A549 (cell line): ENCODE results near the gene SLC22A31. TPM values are rescaled to one million over a fixed set of nuclear protein-coding genes. Genes with fewer than 3 reads are reported as not detected.

Experiments
- ATAC-seq, 2 experiments: fragments of 200-7000 bp in 1 of 2; fragments of >200 bp in 1 of 2; cut with Nextera tagmentation in 1 of 2; cut with Tn5 transposase in 1 of 2; 3 replicates each; pipeline versions ENCODE4 v1.8.0 to v1.9.1; 2018 to 2020; ENCODE audit warnings: mild to moderate bottlenecking in 1 of 2, moderate library complexity in 1 of 2
- CTCF ChIA-PET: fragments of 300-600 bp; sonication (Branson Sonifier 250); formaldehyde crosslinking; extraction: SDS; loops from one replicate; lab custom pipeline; 2021; ENCODE audit warnings: antibody characterized with exemption, inconsistent platforms; lab: Yijun Ruan, JAX
- POLR2A ChIA-PET: fragments of 350-600 bp; formaldehyde crosslinking; extraction: SDS; loops from one replicate; lab custom pipeline; 2021; ENCODE audit warnings: antibody characterized with exemption, inconsistent platforms; lab: Yijun Ruan, JAX
- DNase-seq, 2 experiments: peaks; one replicate each; pipeline versions ENCODE4 v3.0.0 to v3.0.0-alpha.2; 2011 to 2016; ENCODE audit warnings: low read depth in 1 of 2, low spot score in 1 of 2
- FAIRE-seq: peaks from 2 replicates; lab custom pipeline; 2011; peaks lifted over from hg19 to GRCh38; lab: Jason Lieb, UNC
- H3K27ac ChIP-seq, 2 experiments: fragments of >200 bp; sonication (Bioruptor Twin); formaldehyde crosslinking; 3 replicates each; pipeline ENCODE4 v1.5.1; 2016 to 2017
- H3K4me1 ChIP-seq: fragments of >200 bp; sonication (Bioruptor Twin); formaldehyde crosslinking; 3 replicates; pipeline ENCODE4 v1.6.1; 2016
- H3K4me2 ChIP-seq: fragments of >200 bp; sonication (Bioruptor Twin); formaldehyde crosslinking; 3 replicates; pipeline ENCODE4 v1.6.1; 2016
- H3K4me3 ChIP-seq: fragments of >200 bp; sonication (Bioruptor Twin); formaldehyde crosslinking; 3 replicates; pipeline ENCODE4 v1.5.1; 2016
- H3K9me3 ChIP-seq: fragments of >200 bp; sonication (Bioruptor Twin); formaldehyde crosslinking; 3 replicates; pipeline ENCODE4 v1.6.1; 2016
- BCL3 ChIP-seq: fragments of >200 bp; sonication (Bioruptor Twin); formaldehyde crosslinking; IDR thresholded peaks from 3 replicates; pipeline ENCODE4 v1.6.1; 2016
- CHD4 ChIP-seq: fragments of 200-600 bp; sonication (generic); IDR thresholded peaks from 2 replicates; pipeline ENCODE4 v1.6.1; 2016; ENCODE audit warnings: antibody characterized with exemption, mild to moderate bottlenecking, borderline replicate concordance
- E2F6 ChIP-seq: IDR thresholded peaks from 2 replicates; pipeline ENCODE4 v1.6.1; 2012; ENCODE audit warnings: low read depth, borderline replicate concordance
- EHF ChIP-seq: fragments of 250-450 bp; sonication (Bioruptor Pico); IDR thresholded peaks from 2 replicates; pipeline ENCODE4 v1.5.0; 2020; ENCODE audit warnings: mild to moderate bottlenecking
- ESRRA ChIP-seq: fragments of 150-350 bp; IDR thresholded peaks from 2 replicates; pipeline ENCODE4 v1.6.1; 2014; ENCODE audit warnings: mild to moderate bottlenecking, low read length, borderline replicate concordance
- FOXS1 ChIP-seq: fragments of 250-450 bp; sonication (Bioruptor Pico); IDR thresholded peaks from 2 replicates; pipeline ENCODE4 v1.5.0; 2020; ENCODE audit warnings: mild to moderate bottlenecking, moderate library complexity
- GATA3 ChIP-seq: IDR thresholded peaks from 2 replicates; pipeline ENCODE4 v1.6.1; 2012; ENCODE audit warnings: borderline replicate concordance
- HDAC2 ChIP-seq: fragments of 200-600 bp; sonication (generic); IDR thresholded peaks from 2 replicates; pipeline ENCODE4 v1.6.1; 2016
- JUN ChIP-seq, 2 experiments: fragments of >200 bp; sonication (Bioruptor Twin); formaldehyde crosslinking; IDR thresholded peaks; 2 replicates in 1 of 2; 3 replicates in 1 of 2; pipeline ENCODE4 v1.6.1; 2016 to 2017
- MAX ChIP-seq: IDR thresholded peaks from 2 replicates; pipeline ENCODE4 v1.6.1; 2012
- MAZ ChIP-seq: fragments of 150-350 bp; IDR thresholded peaks from 2 replicates; pipeline ENCODE4 v1.6.1; 2014; ENCODE audit warnings: antibody characterized with exemption, low read depth, low read length, borderline replicate concordance
- NR3C1 ChIP-seq: fragments of >200 bp; sonication (Bioruptor Twin); formaldehyde crosslinking; IDR thresholded peaks from 3 replicates; pipeline ENCODE4 v1.6.1; 2017
- PHF8 ChIP-seq: fragments of 200-600 bp; sonication (generic); IDR thresholded peaks from 2 replicates; pipeline ENCODE4 v1.6.1; 2016; ENCODE audit warnings: low read depth, mild to moderate bottlenecking, antibody characterized with exemption, moderate library complexity, borderline replicate concordance
- POLR2A ChIP-seq: IDR thresholded peaks from 2 replicates; pipeline ENCODE4 v1.6.1; 2012; ENCODE audit warnings: mild to moderate bottlenecking, low read length
- RAD21 ChIP-seq, 2 experiments: fragments of >200 bp in 1 of 2; sonication (Bioruptor Twin) in 1 of 2; formaldehyde crosslinking in 1 of 2; IDR thresholded peaks in 1 of 2; conservative IDR thresholded peaks in 1 of 2; 2 replicates in 1 of 2; 3 replicates in 1 of 2; pipeline ENCODE4 v1.6.1; 2012 to 2018; ENCODE audit warnings: inconsistent platforms in 1 of 2
- SMC3 ChIP-seq: fragments of >200 bp; sonication (Bioruptor Twin); formaldehyde crosslinking; IDR thresholded peaks from 3 replicates; pipeline ENCODE4 v1.6.1; 2018; ENCODE audit warnings: inconsistent platforms
- WGBS: methylation state at CpG from one replicate; pipeline ENCODE4 v1.1.6; 2017; ENCODE audit errors: missing lambda C conversion rate; 5-methylcytosine and 5-hydroxymethylcytosine counted together
- polyA plus RNA-seq, 4 experiments: library from polyadenylated mRNA; depleted of rRNA in 3 of 4; stranded (reverse); fragments of >200 nt; fragmentation: RNase III in 1 of 4; extraction: RNeasy Plus Mini Kit Qiagen cat#74134 plus additional on column Dnase treatment in 1 of 4; gene quantifications; 2 replicates in 3 of 4; 3 replicates in 1 of 4; pipeline ENCODE4 v1.2.3, GENCODE V29; 2011 to 2017
- TF ChIP-seq, protein P1 (sequence below): fragments of >200 bp; sonication (Bioruptor Twin); formaldehyde crosslinking; IDR thresholded peaks from 3 replicates; pipeline ENCODE4 v1.5.1; 2016

SLC22A31 gene
- polyA plus RNA-seq, 2 of the 4 experiments (the other 2 are of a cell fraction), result 0.36 to 0.77 TPM

DNA sequence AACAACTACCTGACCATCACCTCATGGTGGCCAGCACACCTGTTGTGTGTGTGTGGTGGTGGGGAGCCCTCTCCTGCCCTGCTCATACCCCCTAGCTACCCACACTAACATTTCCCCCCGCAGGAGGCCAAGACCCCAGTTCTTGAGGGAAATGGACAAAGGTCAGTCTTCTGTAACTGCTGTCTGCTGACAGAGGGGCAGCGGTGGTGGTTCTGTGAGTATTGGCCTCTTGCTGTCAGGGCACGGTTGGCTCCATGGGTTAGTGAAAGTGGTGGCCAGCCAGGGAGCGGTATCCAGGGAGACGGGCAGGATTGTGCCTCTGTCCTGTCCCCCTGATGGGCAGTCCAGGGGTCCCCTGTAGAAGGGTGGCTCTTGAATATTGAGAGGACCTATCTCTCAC, 43.3 kb upstream of the SLC22A31 start:
- Histone ChIP-seq H3K9me3 (peaks cover 12% of the 10 kb centered on the region), H3K4me3 (no peak overlapping the region), H3K27ac (no peak overlapping the region), H3K4me2 (no peak overlapping the region), H3K4me1 (no peaks in the 10 kb centered on the region)
- no peak for ATAC-seq
- CTCF ChIA-PET, result interaction anchor here (1.4 kb wide), 1 partner anchor 20 kb away, joined by 3 read pairs; no protein-coding TSS in a partner anchor
- POLR2A ChIA-PET, result interaction anchor here (0.9 kb wide), 1 partner anchor 26 kb away, joined by 4 read pairs; the partner anchor contains the start of gene ZNF778
- no peak for DNase-seq
- 86% methylated on average over 5 of the region's 5 CpGs for WGBS
- no peak for FAIRE-seq
- TF ChIP-seq SMC3 (no peak), CHD4 (no peak), NR3C1 (no peak), E2F6 (no peak), BCL3 (no peak), FOXS1 (CRISPR knock-in tag) (no peak), RAD21 (conservative IDR thresholded peaks at IDR 0.05 in 1 of 2, IDR thresholded peaks at IDR 0.05 in 1 of 2) (no peak)

- CTCF ChIA-PET, result no interaction called here
- Histone ChIP-seq H3K4me1 (no peaks in the 10 kb centered on the region), H3K27ac (no peak overlapping the region), H3K9me3 (peaks cover 12% of the 10 kb centered on the region), H3K4me2 (no peak overlapping the region), H3K4me3 (no peak overlapping the region)
- DNase-seq (no peak), FAIRE-seq (no peak), ATAC-seq (no peak)
- 74% methylated on average over 10 of the region's 12 CpGs for WGBS
- no peak for TF ChIP-seq GATA3
- TF ChIP-seq FOXS1 (CRISPR knock-in tag), result no peak
- TF ChIP-seq ESRRA, result no peak
- POLR2A ChIA-PET, result interaction anchor here (0.9 kb wide), 1 partner anchor 25 kb away, joined by 4 read pairs; the partner anchor contains the start of gene ZNF778
Measured at GRCh38 chr16:89242795-89243200, 42.5 kb upstream of the SLC22A31 start.

DNA sequence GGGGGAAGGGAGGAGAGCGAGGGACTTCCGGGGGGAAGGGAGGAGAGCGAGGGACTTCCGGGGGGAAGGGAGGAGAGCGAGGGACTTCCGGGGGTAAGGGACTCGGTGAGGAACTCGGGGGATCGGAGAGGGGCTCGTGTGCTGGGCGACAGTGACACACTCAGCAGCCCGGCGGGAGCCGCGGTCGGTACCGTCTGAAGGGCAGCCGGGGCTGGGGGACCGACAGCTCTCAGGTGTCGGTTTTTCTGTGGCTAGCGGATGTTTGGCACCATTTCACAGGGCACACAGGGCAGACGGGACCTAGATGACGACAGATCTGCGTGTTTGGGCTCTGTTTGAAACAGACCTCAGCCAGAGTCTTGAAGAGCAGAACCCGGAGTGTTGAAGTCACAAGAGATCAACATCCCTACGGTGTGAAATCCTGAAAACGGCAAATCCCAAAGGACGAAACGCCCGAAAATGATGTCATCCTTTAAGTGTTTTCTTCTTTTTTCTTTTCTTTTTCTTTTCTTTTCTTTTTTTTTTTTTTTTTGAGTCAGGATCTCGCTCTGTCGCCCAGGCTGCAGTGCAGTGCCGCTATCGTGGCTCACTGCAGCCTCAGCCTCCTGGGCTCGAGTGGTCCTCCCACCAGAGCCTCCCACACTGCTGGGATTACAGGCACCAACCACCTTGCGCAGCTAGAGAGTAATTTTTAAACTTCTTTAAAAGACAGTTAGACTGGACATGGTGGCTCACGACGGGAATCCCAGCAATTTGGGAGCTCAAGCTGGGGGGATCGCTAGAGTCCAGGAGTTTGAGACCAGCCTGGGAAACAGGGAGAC, 41.1 kb upstream of the SLC22A31 start:
- FAIRE-seq (no peak), DNase-seq (peak; percentile 80 to 81), ATAC-seq (peak; percentile 82 to 92)
- Histone ChIP-seq H3K4me2 (peak overlapping the region; percentile 82), H3K9me3 (peaks cover 22% of the 10 kb centered on the region), H3K27ac (peak overlapping the region; percentile 94 to 95), H3K4me1 (no peaks in the 10 kb centered on the region), H3K4me3 (peak overlapping the region; percentile 74)
- WGBS, result 5% methylated on average over 33 of the region's 39 CpGs
- POLR2A ChIA-PET, result interaction anchor here (0.6 to 1.7 kb wide), 4 partner anchors 24 to 615 kb away, joined by 3 to 6 read pairs (median 4); partner anchors contain the start of gene ZNF778
- CTCF ChIA-PET, result interaction anchor here (1.0 to 2.0 kb wide), 5 partner anchors 11 to 52 kb away, joined by 5 to 10 read pairs (median 6); no protein-coding TSS in a partner anchor
- TF ChIP-seq, protein P1, sequence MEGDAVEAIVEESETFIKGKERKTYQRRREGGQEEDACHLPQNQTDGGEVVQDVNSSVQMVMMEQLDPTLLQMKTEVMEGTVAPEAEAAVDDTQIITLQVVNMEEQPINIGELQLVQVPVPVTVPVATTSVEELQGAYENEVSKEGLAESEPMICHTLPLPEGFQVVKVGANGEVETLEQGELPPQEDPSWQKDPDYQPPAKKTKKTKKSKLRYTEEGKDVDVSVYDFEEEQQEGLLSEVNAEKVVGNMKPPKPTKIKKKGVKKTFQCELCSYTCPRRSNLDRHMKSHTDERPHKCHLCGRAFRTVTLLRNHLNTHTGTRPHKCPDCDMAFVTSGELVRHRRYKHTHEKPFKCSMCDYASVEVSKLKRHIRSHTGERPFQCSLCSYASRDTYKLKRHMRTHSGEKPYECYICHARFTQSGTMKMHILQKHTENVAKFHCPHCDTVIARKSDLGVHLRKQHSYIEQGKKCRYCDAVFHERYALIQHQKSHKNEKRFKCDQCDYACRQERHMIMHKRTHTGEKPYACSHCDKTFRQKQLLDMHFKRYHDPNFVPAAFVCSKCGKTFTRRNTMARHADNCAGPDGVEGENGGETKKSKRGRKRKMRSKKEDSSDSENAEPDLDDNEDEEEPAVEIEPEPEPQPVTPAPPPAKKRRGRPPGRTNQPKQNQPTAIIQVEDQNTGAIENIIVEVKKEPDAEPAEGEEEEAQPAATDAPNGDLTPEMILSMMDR, result no peak
- TF ChIP-seq PHF8 (peak; percentile 79), JUN (IDR thresholded peaks at IDR 0.05) (peak in 1 of 2 experiments; percentile 92; a peak in 3 of 5 replicates), MAX (peak; percentile 76), POLR2A (peak; percentile 84), MAZ (0 out of 2 replicates have a peak, but pooled peaks have one; percentile 98), EHF (no peak), BCL3 (peak; percentile 86), GATA3 (0 out of 2 replicates have a peak, but pooled peaks have one; percentile 8), HDAC2 (no peak), SMC3 (peak; percentile 3; the same call in 1 of the 3 replicates)
